NCI-H187 treated with DMSO at 0.1 percent for 48 hours (cell line): ENCODE results near the gene LRP5.
"Not testable (repeated sequence)": the region's sequence is repeated elsewhere in the genome, so short reads cannot be mapped to it uniquely, and the experiment has no call there.

ENCODE experiments used
- DNase-seq: peaks from one replicate; lab custom pipeline; 2025; lab: John Stamatoyannopoulos, UW

The LRP5 gene

GRCh38 chr11:68469122-68469521 lies 156.7 kb downstream of the LRP5 start:
- DNase-seq, result no peak

DNA sequence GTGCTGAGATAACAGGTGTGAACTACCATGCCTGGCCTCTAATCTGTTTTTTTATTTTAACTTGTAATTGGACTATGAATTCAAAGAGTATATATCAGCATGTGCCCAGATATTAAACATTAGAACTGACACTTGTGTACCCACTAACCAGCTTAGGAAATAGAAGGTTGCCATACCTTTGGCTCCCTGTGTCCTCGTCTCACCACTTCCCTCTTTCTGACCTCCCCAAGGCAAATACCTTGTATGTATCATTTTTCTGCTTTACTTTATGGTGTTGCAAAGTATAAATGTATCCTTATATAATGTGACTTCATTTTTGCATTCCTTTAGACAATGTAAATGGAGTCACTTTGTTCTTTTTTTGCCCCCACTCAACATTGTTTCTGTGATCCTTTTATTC lies 157.3 kb downstream of the LRP5 start:
- no peak for DNase-seq

DNA sequence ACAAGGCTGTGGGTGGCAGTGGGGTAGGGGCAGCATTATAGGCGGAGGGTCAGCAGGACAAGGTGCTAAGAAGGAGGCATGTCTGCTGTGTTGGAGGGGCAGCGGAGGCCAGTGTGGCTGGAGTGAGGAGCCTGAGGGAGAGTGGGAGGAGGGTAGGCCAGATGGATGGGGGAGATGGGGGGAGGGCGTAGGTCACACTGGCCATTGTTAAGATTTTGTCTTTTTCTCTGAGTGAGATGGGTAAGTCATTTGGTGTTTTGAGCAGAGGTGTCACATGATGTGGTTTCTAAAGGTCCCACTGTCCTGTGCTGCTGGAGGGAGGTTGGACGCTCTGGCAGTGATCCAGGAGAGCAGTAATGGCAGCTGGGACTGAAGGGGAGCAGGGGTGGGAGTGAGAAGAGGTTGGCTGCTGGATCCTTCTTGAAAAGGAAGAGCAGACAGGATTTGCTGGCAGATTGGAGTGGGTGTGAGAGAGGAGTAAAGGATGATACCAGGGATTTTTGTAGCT lies 158.0 kb downstream of the LRP5 start:
- DNase-seq, result no peak

DNA sequence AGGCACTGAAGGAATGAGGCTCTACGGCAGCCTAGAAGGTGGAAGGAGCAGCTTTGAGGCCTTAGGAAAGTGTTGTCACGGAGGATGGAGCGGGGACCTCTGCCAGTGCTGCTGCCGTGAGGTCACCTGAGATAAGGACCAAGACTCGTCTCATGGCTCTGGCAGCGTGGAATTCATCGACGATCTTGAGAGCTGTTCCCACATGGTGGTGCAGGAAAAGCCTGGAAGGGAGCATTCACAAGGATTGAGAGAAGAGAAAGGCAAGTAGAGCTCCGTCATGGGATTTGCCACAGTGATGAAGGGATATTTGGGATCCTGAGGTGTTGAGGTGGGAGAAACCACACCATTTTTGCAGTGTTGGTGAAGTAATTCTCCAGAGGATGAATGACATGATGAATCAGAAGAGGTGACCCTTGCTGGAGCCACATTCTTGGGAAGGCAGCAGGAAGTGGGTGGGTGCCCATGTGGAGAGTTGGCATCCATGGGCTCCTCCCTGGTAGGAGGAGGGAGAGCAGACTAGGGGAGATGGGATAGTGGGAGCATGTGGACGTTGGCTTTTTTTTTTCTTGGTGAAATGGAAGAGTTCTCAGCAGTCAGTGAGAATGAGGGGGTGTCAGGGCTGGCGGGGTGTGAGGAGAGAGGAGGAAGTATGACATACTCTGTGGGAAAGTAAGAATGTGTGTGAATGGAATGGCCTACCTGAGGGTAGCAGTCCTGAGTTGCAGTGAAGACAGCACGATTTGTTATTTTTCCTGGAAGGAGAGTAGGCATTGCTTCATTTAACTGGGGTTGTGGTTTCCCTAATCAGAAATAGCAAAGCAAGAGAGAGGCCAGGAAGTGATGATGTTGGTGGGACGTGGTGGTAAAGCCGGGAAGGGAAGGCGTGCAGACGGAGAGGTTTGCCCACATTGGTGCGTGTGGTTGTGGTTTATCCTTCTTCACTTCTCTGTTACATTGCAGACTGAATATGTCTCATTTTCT lies 159.3 kb downstream of the LRP5 start:
- DNase-seq, result no peak

- DNase-seq, result no peak
Observed at GRCh38 chr11:68472778-68473177, 160.4 kb downstream of the LRP5 start.

DNA sequence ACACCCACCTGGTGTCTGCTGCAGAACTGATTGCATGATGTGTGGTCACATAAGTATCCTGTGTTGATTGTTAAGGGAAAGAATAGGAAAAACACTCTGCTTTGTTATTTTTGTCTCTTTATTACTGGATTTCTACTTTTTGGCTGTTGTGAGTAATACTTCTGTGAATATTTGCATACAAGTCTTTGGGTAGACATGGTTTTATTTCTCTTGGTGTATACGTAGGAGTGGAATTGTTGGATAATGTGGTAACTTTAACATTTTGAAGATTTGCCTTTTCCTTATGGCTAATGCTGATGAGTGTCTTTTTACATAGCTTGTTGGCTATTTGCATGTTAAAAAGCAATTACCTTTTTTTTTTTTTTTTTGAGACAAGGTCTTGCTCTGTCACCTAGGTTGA lies 161.3 kb downstream of the LRP5 start:
- DNase-seq, result no peak

GRCh38 chr11:68475626-68476025 lies 163.2 kb downstream of the LRP5 start:
- DNase-seq, result not testable (repeated sequence)

GRCh38 chr11:68479390-68479789 lies 167.0 kb downstream of the LRP5 start:
- DNase-seq, result no peak

DNA sequence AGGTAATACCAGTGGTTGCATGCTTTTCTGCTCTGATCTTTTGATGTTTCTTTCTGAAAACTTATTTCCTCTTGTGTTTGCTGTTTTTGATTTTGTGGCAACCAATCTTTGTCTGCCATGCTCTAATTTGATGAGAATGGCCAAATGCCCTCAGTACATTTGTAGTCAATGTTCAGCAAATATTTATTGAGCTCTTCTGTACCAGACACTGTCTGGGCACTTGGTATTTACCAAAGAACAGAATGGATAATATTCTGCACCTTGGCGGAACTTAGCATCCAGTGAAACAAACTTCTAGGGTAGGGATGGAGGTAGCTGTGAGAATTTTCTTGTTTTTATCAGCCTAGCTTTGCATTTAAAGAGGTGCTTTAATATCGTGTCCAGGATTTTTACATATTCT lies 167.8 kb downstream of the LRP5 start:
- no peak for DNase-seq

DNA sequence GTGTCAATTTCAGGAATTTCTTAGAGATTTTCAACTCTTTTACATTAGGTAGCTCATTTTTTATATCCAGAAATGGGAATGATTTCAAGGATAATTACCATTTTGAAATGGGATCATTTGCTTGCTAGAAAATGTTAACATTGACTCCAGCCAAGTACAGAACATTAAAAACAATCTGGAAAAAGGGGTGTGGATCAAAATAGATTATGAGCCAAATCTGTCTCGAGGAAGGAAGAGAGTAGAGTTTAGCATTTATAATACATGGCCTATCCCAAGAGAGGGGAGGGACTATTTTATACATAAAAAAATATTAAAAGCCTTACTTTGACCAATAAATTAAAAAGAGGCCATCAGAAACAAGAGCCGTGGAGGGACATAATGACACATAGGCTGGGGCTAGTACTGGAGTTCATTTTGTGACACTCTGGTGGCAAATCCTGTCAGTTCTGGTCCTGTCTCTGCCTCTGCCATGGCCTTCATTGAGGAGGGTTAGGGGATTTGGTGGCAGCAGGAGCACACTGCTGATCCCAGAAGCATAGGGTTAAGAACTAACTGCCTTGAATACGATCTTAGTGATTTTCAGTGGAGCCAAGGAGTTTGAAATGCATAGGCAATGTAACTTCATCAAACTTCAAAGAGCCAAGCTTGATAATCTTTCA lies 168.6 kb downstream of the LRP5 start:
- no peak for DNase-seq

GRCh38 chr11:68481579-68482240 lies 169.3 kb downstream of the LRP5 start:
- DNase-seq, result no peak

GRCh38 chr11:68488623-68489022 lies 176.2 kb downstream of the LRP5 start:
- DNase-seq, result no peak

GRCh38 chr11:68495220-68495729 lies 182.9 kb downstream of the LRP5 start:
- no peak for DNase-seq

GRCh38 chr11:68495872-68496271 lies 183.5 kb downstream of the LRP5 start:
- DNase-seq, result no peak

DNA sequence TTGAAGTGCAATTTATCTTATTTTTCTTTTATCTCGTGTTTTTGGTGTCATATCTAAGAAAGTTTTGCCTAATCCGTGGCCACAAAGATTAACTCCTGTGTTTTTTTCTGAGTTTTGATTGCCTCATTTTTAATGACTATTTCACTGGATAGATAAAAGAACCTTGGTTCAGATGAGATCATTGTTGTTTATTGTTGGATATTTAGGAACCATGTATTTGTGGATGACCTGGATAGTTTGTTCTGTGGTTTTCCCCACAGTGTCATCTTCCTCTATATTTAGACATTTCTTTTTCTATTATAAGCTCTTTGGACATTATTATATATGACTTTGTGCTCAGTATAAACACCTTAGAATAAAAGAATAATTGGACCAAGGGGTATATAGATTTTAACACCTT lies 185.4 kb downstream of the LRP5 start:
- no peak for DNase-seq

DNA sequence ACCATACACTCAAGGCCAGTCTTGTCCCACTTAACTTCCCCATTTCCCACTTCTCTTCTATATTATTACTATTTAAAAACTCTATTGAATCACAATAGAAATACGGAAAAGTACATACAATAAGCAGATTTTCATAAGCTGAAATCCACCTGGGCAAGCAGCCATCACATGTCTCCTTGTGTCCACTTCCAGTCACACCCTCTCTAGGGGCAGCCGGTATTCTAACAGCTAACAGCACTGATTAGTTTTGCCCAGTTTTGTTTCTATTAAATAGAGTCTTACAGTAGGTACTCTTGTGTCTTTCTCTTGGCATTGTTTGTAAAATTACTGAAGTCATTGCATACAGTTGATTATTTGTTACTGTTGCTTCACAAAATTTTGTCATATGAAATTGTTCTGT lies 185.9 kb downstream of the LRP5 start:
- no peak for DNase-seq
